ENCODE results near the gene ATRN.
"Not testable (repeated sequence)": the region's sequence is repeated elsewhere in the genome, so short reads cannot be mapped to it uniquely, and the experiment has no call there.

Gene ATRN

DNA sequence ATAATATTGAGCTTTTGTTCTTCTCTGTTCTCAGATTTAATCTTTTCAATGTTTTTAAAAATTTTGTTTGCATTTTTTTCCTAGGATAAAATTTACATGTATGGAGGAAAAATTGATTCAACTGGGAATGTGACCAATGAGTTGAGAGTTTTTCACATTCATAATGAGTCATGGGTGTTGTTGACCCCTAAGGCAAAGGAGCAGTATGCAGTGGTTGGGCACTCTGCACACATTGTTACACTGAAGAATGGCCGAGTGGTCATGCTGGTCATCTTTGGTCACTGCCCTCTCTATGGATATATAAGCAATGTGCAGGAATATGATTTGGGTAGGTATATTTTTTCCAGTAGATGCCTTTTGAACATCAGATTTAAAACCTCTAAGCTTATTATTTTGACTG lies 89.8 kb downstream of the ATRN start:
- DNase-seq (ENCODE audit: low read depth in 2 of 3, low spot score in 2 of 3), result no peak

DNA sequence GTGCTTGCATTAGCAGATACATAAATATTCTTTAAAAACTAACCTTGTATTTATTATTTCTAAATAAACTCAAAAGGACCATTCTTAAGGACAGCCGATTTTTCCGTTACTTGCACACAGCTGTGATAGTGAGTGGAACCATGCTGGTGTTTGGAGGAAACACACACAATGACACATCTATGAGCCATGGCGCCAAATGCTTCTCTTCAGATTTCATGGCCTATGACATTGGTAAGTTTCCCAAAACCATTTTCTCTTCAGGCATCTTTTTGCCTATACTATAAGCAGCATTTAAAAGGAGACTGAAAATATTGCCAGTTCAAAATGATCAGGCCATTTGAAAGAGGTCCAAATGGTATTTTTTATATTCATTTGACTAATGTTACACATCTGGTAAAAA lies 92.3 kb downstream of the ATRN start:
- DNase-seq (ENCODE audit: low read depth in 2 of 3, low spot score in 2 of 3), result no peak

GRCh38 chr20:3563548-3564177 lies 92.8 kb downstream of the ATRN start:
- DNase-seq (ENCODE audit: low read depth in 2 of 3, low spot score in 2 of 3), result no peak

GRCh38 chr20:3565851-3566250 lies 95.0 kb downstream of the ATRN start:
- DNase-seq (ENCODE audit: low read depth in 2 of 3, low spot score in 2 of 3), result no peak

GRCh38 chr20:3572151-3572550 lies 101.3 kb downstream of the ATRN start:
- DNase-seq (ENCODE audit: low read depth in 2 of 3, low spot score in 2 of 3), result no peak

DNA sequence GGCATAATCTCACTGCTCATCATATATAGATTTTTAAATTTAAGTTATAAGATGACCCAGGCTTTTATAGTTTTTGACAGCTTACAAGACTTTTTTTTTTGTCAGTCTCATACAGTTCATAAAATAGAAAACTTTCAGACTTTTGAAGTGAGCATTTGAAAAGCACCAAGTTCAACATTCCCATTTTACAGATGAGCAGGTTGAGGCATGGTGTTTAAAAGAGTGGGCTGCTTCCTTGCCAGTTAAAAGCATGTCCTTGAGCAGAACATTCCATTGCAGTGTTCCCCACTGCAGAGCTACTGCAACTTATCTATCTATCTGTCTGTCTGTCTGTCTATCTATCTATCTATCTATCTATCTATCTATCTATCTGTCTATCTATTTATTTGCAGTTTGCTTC lies 105.5 kb downstream of the ATRN start:
- DNase-seq (ENCODE audit: low read depth in 2 of 3, low spot score in 2 of 3), result no peak

DNA sequence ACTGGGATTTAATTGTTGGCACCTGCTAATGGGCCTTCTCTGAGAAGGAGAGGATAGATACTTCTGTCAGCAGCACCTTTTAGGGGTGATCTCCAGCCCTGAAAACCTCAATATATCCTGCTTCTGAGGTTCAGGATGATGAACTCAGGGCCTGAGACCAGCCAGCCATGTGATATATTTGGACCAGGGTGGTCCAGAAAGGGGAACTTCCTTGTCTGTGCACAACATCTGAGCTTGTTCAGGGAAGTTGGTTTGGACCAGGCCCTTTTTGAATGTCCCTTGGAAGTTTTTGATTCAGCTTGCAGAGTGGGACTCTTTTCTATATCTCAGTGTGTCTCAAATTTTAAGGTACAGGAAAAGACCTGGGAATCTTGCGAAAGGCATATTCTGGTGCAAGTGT lies 106.5 kb downstream of the ATRN start:
- no peak for DNase-seq (ENCODE audit: low read depth in 2 of 3, low spot score in 2 of 3)

GRCh38 chr20:3580412-3580811 lies 109.6 kb downstream of the ATRN start:
- no peak for DNase-seq (ENCODE audit: low read depth in 2 of 3, low spot score in 2 of 3)

DNA sequence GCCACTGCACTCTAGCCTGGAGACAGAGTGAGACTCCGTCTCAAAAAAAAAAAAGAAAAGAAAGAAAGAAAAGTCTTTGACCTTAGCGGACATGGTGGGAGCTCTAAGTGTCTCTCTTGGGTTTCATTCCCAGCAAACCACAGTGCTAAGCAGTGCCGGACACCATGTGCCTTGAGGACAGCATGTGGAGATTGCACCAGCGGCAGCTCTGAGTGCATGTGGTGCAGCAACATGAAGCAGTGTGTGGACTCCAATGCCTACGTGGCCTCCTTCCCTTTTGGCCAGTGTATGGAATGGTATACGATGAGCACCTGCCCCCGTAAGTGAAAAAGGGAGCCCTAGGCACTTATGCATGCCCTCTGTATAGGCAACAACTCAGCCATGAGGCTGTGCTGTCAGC lies 112.9 kb downstream of the ATRN start:
- no peak for DNase-seq (ENCODE audit: low read depth in 2 of 3, low spot score in 2 of 3)

- DNase-seq (ENCODE audit: low read depth in 2 of 3, low spot score in 2 of 3), result no peak
Measured at GRCh38 chr20:3586093-3586492, 115.3 kb downstream of the ATRN start.

GRCh38 chr20:3590164-3590563 lies 119.3 kb downstream of the ATRN start:
- no peak for DNase-seq (ENCODE audit: low read depth in 2 of 3, low spot score in 2 of 3)

GRCh38 chr20:3592931-3593330 lies 122.1 kb downstream of the ATRN start:
- DNase-seq (ENCODE audit: low read depth in 2 of 3, low spot score in 2 of 3), result no peak

GRCh38 chr20:3595541-3595940 lies 124.7 kb downstream of the ATRN start:
- no peak for DNase-seq (ENCODE audit: low read depth in 2 of 3, low spot score in 2 of 3)

GRCh38 chr20:3603108-3603507 lies 132.3 kb downstream of the ATRN start:
- DNase-seq (ENCODE audit: low read depth in 2 of 3, low spot score in 2 of 3), result no peak

- not testable (repeated sequence) for DNase-seq (ENCODE audit: low read depth in 2 of 3, low spot score in 2 of 3)
Measured at GRCh38 chr20:3605386-3605886, 134.6 kb downstream of the ATRN start.

DNA sequence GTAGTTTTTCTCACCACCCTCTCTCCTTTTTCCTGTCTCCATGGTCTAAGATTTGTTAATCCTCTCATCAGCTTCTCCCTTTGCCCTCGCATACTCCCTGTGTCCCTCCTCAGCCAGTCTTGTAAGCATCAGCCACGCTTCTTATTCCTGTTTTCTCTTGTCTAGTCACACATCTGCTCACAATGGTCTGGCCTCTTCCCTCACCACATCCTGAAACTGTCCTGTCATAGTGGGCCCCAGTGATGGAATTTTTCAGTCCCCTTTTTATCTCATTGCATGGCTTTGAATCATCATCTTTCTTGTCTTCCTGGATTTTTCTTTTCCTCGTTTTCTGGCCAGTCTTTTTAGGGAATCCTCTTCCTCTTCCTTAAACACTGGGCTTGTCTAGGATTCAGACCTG lies 135.2 kb downstream of the ATRN start:
- no peak for DNase-seq (ENCODE audit: low read depth in 2 of 3, low spot score in 2 of 3)

GRCh38 chr20:3611901-3612300 lies 141.1 kb downstream of the ATRN start:
- no peak for DNase-seq (ENCODE audit: low read depth in 2 of 3, low spot score in 2 of 3)

DNA sequence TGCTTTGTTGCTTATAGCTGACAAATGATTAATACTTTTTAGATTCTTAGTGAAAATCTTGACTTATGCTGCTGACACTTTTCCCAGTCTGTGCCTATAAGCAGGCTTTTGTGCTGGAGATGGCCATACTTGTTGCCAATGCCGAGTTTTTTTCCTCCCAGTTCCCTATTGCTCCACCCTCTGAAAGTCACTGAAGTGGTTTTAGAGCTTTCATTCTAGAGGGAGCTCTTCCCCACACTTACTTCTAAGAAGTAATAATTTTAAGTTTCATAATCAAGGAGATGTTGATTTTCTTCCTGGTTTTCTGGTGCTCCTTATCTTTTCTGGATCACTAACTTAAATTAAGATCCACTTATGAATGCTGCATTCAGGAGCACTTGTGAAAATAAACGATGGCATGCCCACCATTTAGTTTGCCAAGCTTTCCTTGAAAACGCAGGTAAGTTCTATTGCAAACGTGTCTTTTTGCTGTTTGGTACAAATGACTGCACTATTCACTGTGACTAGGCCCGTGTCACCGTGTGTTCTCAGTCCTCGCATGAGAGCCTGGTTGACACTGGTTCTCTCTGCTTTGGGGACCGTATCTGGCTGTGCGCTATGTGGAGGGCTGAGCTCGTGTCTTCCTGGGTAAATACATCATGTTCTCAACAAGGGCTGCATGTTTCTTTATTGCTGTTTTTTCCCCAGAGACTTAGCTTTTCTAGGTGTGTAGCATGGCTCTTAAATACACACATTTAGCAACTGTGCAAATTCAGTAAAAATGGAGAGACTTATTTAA lies 142.2 kb downstream of the ATRN start:
- DNase-seq (ENCODE audit: low read depth in 2 of 3, low spot score in 2 of 3), result no peak

DNA sequence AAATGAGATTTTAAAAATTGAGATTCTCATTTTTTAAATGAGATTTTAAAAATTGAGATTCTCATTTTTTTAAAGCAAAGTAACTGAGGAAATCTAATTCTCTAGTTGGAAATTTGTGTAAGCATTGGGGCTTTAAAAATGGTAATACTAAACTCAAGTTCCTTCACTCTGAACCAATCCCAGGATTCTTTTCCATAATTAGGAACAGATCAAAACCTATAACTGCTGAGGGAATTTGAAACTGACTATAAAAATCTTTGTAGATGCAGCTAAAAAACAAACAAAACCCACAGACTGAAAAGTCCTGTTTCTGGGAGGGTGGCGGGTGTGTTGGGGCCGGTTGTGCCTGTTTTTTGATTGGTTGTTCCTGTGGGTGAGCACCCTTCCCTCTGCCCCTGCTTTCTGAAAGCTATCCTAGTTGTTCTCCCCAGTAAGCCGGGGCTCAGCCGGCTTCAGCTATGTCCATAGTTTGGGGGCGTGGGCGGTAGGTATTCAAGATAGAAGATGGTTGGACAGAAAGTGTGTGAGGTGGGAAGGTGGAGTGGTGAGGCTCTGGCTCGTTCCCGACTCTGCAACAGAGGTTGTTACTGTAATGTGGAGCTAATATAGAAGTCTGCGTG lies 143.1 kb downstream of the ATRN start:
- no peak for DNase-seq (ENCODE audit: low read depth in 2 of 3, low spot score in 2 of 3)

- DNase-seq (ENCODE audit: low read depth in 2 of 3, low spot score in 2 of 3), result no peak
Measured at GRCh38 chr20:3614466-3614865, 143.6 kb downstream of the ATRN start.

GRCh38 chr20:3615171-3615840 lies 144.5 kb downstream of the ATRN start:
- not testable (repeated sequence) for DNase-seq (ENCODE audit: low read depth in 2 of 3, low spot score in 2 of 3)

DNA sequence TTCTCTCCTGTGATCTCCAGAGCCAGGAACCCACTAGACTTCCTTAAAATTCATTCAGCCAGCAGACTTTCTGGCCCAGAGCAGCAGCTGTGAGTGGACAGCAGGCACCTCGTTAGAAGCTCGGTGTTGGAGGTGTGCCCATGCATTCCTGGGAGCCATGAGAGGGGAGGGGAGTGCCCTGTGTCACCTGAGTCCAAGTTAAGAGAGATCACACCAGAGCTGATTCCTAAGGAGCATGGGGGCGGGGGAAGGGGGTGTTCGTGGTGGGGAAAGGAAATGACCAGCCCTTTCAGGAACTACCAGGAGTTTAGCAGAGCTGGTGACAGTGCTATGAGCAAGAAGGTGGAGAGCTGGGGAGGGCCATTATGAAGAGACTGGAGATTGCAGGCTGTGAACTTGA lies 145.4 kb downstream of the ATRN start:
- no peak for DNase-seq (ENCODE audit: low read depth in 2 of 3, low spot score in 2 of 3)

Data from activated CD8-positive, alpha-beta memory T cell treated with anti-CD3 and anti-CD28 coated beads for 48 hours (primary cell).